ENCODE results near the gene SYNDIG1L.
A peak's percentile ranks its signal among the peaks of the same experiment; 100 is the strongest.

The SYNDIG1L gene

DNA sequence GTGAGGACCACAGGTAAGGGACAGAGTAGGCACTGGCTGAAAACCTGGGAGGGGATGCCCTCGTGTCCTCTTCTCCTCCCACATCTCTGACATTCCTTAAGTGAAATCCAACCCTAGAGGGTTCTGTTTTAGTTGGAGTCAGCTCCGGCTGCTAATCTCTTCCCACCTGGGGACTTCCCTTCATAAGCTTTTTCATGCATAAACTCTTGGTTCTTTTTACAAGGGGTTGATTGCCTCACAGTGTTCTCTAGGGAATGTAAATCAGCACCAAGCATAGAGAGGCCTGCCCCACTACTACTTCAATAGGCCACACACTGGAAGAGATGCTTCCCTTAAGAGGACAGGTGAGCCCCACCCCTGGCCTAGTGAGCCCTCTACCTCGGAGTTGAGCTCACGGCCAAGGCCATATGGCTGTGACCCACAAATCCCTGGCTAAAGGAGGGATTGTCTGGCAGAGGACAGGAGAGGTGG, 3.2 kb upstream of the SYNDIG1L start:
- H3K4me1 ChIP-seq (ENCODE audit: control insufficient read depth, low read depth, low read length) = peaks cover 42% of the 10 kb centered on the region
- H3K27ac ChIP-seq (ENCODE audit: low read length) = no peak overlapping the region
- H3K36me3 ChIP-seq (ENCODE audit: control insufficient read depth, low read depth, low read length) = no peaks in the 10 kb centered on the region
- H3K9ac ChIP-seq (ENCODE audit: low read length) = no peak overlapping the region
- H3K27me3 ChIP-seq (ENCODE audit: control insufficient read depth, insufficient read depth, low read length) = peaks cover 10% of the 10 kb centered on the region
- no peak overlapping the region for H3K4me3 ChIP-seq (ENCODE audit: low read length)
- no peaks in the 10 kb centered on the region for H3K9me3 ChIP-seq (ENCODE audit: control insufficient read depth, low read depth, low read length)

DNA sequence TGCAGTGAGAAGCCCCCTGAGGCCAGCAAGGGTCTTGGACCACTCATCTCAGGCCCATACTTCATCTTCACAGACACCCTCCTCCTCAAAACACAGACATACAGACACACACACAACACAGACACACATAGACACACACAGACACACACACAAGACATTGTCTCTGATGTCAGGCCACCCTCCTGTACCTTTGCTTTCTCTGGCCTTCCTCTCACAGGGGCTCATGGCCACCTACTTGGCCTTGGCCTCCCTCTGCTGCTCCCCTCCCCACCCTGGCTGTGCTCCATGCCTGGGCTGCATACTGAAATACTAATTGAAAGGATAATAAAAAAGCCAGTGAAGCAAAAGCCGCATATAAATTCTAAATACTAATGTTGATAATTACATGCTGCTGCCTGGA, 1.6 kb upstream of the SYNDIG1L start:
- Histone ChIP-seq H3K27me3 (ENCODE audit: control insufficient read depth, insufficient read depth, low read length) (peaks cover 10% of the 10 kb centered on the region), H3K9me3 (ENCODE audit: control insufficient read depth, low read depth, low read length) (no peaks in the 10 kb centered on the region), H3K9ac (ENCODE audit: low read length) (no peak overlapping the region), H3K4me3 (ENCODE audit: low read length) (no peak overlapping the region), H3K36me3 (ENCODE audit: control insufficient read depth, low read depth, low read length) (no peaks in the 10 kb centered on the region), H3K27ac (ENCODE audit: low read length) (no peak overlapping the region), H3K4me1 (ENCODE audit: control insufficient read depth, low read depth, low read length) (peaks cover 42% of the 10 kb centered on the region)

DNA sequence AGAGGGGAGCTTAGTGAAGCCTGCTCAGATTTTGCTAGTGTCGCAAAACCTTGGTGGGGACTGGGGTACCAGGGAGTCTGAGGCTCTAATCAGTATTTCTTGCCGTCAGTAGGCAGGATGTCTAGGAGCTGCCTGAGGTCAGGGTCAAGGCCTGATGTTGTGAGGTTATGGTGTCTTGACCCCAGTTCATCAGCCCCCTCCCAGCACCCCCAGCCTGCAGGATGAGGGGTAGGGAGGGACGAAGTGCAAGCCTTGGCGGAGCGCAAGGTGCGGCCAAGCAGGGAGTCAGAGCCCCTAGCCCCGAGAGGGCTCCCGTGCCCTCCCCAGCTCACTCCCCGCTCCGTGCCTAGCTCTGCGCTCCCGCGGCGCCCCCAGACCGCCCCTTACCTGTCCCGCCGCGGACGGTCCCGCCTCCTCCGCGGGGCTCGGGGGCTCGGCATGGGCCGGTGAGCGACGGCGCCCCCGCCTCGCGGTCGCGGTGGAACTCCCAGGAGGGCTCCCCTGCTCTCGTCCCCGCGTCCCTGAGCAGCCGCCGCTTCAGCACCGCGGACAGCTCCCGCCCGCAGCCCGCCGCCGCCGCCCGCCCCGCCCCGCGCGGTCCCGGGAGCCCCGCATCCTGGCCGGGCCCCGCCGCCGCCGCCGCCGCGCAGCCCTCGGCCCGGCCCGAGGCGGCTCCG, 347 bp downstream of the SYNDIG1L start:
- H3K9ac ChIP-seq (ENCODE audit: low read length) = no peak overlapping the region
- peaks cover 10% of the 10 kb centered on the region for H3K27me3 ChIP-seq (ENCODE audit: control insufficient read depth, insufficient read depth, low read length)
- H3K9me3 ChIP-seq (ENCODE audit: control insufficient read depth, low read depth, low read length) = no peaks in the 10 kb centered on the region
- no peak overlapping the region for H3K27ac ChIP-seq (ENCODE audit: low read length)
- peaks cover 36% of the 10 kb centered on the region for H3K4me1 ChIP-seq (ENCODE audit: control insufficient read depth, low read depth, low read length)
- peak overlapping the region; percentile 45 for H3K4me3 ChIP-seq (ENCODE audit: low read length)
- H3K36me3 ChIP-seq (ENCODE audit: control insufficient read depth, low read depth, low read length) = no peaks in the 10 kb centered on the region

DNA sequence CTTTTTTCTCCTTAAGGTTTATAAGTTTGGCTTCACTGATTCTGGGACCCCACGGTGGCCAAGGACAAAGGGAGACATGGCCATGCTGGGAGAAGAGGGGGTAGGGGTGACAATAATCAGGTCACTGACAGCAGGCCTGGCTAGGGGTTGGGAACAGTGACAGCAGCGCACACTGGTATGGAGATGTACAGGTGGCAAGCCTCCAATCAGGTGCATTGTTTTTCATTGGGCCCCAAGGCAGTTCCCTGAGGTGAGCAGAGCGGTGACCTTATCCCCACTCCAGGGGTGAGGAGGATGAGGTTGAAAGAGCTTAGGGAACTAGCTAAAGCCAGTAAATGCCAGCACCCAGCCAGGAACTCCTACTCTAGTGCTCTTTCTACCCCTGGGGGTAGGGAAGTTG, 1.4 kb downstream of the SYNDIG1L start:
- no peak overlapping the region for H3K9ac ChIP-seq (ENCODE audit: low read length)
- H3K27ac ChIP-seq (ENCODE audit: low read length) = no peak overlapping the region
- peaks cover 10% of the 10 kb centered on the region for H3K27me3 ChIP-seq (ENCODE audit: control insufficient read depth, insufficient read depth, low read length)
- H3K36me3 ChIP-seq (ENCODE audit: control insufficient read depth, low read depth, low read length) = no peaks in the 10 kb centered on the region
- no peak overlapping the region for H3K4me3 ChIP-seq (ENCODE audit: low read length)
- no peaks in the 10 kb centered on the region for H3K9me3 ChIP-seq (ENCODE audit: control insufficient read depth, low read depth, low read length)
- peaks cover 27% of the 10 kb centered on the region for H3K4me1 ChIP-seq (ENCODE audit: control insufficient read depth, low read depth, low read length)

DNA sequence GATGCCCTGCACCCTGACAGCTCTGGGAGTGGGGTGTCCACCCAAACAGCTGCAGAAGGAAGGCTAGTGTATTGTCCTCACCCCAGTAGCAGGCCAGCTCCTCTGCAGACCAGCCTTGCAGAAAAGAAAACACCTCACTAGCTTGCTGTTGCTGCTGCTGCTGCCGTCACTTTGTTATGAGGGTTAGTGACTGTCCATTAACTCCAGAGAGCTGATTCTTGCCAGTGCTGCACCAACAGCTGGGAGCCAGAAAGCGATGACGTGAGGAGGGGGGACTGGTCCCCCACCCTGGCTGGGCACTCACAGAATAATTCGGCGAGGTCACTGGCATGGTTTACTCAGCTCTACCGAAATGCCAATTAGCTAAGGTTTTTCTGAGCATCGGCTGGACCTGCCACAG, 2.8 kb downstream of the SYNDIG1L start:
- no peaks in the 10 kb centered on the region for H3K36me3 ChIP-seq (ENCODE audit: control insufficient read depth, low read depth, low read length)
- H3K27me3 ChIP-seq (ENCODE audit: control insufficient read depth, insufficient read depth, low read length) = peaks cover 10% of the 10 kb centered on the region
- no peak overlapping the region for H3K27ac ChIP-seq (ENCODE audit: low read length)
- peaks cover 17% of the 10 kb centered on the region for H3K4me1 ChIP-seq (ENCODE audit: control insufficient read depth, low read depth, low read length)
- H3K9ac ChIP-seq (ENCODE audit: low read length) = no peak overlapping the region
- H3K4me3 ChIP-seq (ENCODE audit: low read length) = no peak overlapping the region
- H3K9me3 ChIP-seq (ENCODE audit: control insufficient read depth, low read depth, low read length) = no peaks in the 10 kb centered on the region

DNA sequence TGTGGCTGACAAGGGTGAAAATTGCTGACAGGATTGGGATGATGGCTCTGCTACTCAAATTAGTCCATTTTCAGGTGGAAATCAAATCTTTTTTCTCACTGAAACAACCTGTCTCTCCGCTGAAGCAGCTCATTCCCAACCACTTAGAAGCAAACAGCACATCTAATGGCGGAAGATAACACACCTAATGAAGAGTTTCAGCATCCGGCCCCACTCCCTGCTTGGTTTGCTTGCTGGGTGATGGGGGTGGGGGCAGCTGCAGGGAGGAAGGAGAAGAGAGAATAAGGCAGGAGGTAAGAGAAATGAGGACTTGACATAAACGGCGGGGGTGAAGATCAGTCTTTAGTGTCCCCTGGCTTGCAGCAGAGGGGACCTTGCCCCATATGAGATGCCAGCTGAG, 4.0 kb downstream of the SYNDIG1L start:
- Histone ChIP-seq H3K27me3 (ENCODE audit: control insufficient read depth, insufficient read depth, low read length) (peaks cover 10% of the 10 kb centered on the region), H3K4me1 (ENCODE audit: control insufficient read depth, low read depth, low read length) (peaks cover 12% of the 10 kb centered on the region), H3K36me3 (ENCODE audit: control insufficient read depth, low read depth, low read length) (no peaks in the 10 kb centered on the region), H3K27ac (ENCODE audit: low read length) (no peak overlapping the region), H3K9ac (ENCODE audit: low read length) (no peak overlapping the region), H3K4me3 (ENCODE audit: low read length) (no peak overlapping the region), H3K9me3 (ENCODE audit: control insufficient read depth, low read depth, low read length) (no peaks in the 10 kb centered on the region)

DNA sequence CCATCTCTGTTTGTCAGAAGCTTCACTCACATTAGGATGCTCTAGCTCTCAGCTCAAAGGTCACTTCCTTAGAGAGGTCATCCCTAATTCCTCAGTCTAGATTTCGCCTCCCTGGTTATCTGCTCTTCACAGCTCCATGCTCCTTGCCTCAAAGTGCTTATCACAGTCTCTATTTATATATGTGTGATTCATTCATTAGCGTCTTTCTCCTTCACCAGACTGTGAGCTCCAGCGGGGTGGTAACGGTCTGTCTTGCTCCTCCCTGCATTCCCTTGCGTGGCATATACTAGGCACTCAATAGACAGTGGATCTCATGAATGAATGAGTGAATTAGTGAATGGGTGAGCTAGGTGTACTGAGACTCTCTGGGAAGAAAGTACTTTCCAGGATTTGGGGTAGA, 6.9 kb downstream of the SYNDIG1L start:
- no peaks in the 10 kb centered on the region for H3K36me3 ChIP-seq (ENCODE audit: control insufficient read depth, low read depth, low read length)
- H3K9me3 ChIP-seq (ENCODE audit: control insufficient read depth, low read depth, low read length) = no peaks in the 10 kb centered on the region
- no peak overlapping the region for H3K9ac ChIP-seq (ENCODE audit: low read length)
- H3K4me1 ChIP-seq (ENCODE audit: control insufficient read depth, low read depth, low read length) = peaks cover 21% of the 10 kb centered on the region
- no peaks in the 10 kb centered on the region for H3K27me3 ChIP-seq (ENCODE audit: control insufficient read depth, insufficient read depth, low read length)
- H3K4me3 ChIP-seq (ENCODE audit: low read length) = no peak overlapping the region
- no peak overlapping the region for H3K27ac ChIP-seq (ENCODE audit: low read length)

DNA sequence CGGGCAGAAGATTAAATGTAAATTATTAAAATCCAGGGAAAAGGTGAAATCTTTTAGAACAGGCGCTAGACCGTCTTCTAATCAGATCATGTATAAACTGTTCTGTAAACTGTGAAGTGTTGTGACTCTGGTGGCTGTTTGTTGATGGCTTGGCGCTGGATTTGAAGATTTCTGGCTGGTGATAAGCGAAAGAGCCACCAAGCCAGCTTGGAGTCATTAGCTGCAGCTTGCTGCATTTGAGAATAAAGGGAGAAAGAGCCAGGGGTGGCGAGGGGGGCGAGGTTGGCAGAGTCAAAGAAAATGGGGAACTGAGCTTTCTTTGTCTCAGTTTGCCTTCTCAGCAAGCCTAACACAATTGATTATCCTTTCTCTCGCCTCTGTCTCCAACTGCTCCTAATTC, 8.0 kb downstream of the SYNDIG1L start:
- Histone ChIP-seq H3K4me1 (ENCODE audit: control insufficient read depth, low read depth, low read length) (peaks cover 28% of the 10 kb centered on the region), H3K27ac (ENCODE audit: low read length) (no peak overlapping the region), H3K36me3 (ENCODE audit: control insufficient read depth, low read depth, low read length) (no peaks in the 10 kb centered on the region), H3K4me3 (ENCODE audit: low read length) (no peak overlapping the region), H3K27me3 (ENCODE audit: control insufficient read depth, insufficient read depth, low read length) (no peaks in the 10 kb centered on the region), H3K9me3 (ENCODE audit: control insufficient read depth, low read depth, low read length) (no peaks in the 10 kb centered on the region), H3K9ac (ENCODE audit: low read length) (no peak overlapping the region)

DNA sequence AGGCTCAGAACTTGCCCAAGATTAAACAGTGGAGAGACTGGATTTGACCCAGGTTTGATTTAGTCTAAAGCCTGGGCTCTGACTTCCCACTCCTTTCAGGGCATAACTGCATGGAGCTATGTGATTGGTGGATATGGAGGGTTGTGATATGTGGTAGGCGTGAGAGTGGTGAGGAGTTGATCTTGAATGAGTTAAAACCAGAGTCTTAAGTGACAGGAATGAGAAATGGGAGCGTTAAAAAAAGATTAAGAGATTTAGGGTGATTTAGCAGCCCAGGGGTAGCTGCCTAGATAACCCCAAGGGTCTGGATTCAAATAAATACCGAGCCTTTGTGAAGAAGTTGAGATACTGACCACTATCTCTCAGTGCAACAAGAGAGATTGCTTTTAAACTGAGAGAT, 8.4 kb downstream of the SYNDIG1L start:
- Histone ChIP-seq H3K9me3 (ENCODE audit: control insufficient read depth, low read depth, low read length) (no peaks in the 10 kb centered on the region), H3K27ac (ENCODE audit: low read length) (no peak overlapping the region), H3K27me3 (ENCODE audit: control insufficient read depth, insufficient read depth, low read length) (no peaks in the 10 kb centered on the region), H3K4me1 (ENCODE audit: control insufficient read depth, low read depth, low read length) (peaks cover 29% of the 10 kb centered on the region), H3K4me3 (ENCODE audit: low read length) (no peak overlapping the region), H3K36me3 (ENCODE audit: control insufficient read depth, low read depth, low read length) (no peaks in the 10 kb centered on the region), H3K9ac (ENCODE audit: low read length) (no peak overlapping the region)

DNA sequence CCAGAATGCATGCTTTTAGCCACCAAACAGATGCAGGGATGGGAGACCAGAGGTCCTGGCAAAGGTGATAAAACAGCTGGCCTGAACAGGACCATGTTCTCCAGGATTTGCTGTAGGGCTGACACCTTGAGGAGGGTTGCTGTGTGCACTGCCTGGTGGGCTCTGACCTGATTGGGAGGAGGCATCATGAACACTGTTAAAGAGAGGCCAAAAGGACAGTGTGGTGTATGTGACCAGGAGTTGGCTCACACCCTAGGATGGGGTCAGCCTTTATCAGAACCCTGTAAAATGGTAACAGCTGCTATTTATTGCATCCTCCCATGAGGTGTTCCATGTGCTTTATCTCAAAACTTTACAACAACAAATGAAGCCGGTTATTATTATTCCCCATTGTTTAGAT, 8.8 kb downstream of the SYNDIG1L start:
- Histone ChIP-seq H3K4me3 (ENCODE audit: low read length) (no peak overlapping the region), H3K27me3 (ENCODE audit: control insufficient read depth, insufficient read depth, low read length) (no peaks in the 10 kb centered on the region), H3K9ac (ENCODE audit: low read length) (no peak overlapping the region)

DNA sequence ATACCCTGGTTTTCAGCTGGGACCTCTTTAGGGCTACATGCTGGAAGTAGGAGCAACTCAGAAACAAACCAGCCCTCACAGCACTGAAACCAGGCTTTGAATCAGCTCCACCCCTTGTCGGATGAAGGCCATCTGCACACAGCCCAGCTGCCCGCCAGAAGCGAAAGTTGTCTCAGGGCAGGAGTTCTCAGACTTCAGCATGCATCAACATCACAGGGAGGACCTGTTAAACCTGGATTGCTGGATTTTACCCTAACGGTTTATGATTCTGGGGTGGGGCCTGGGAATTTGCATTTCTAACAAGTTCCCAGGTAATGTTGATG, 10.9 kb downstream of the SYNDIG1L start:
- Histone ChIP-seq H3K27ac (ENCODE audit: low read length) (no peak overlapping the region), H3K4me1 (ENCODE audit: control insufficient read depth, low read depth, low read length) (peaks cover 29% of the 10 kb centered on the region), H3K9me3 (ENCODE audit: control insufficient read depth, low read depth, low read length) (no peaks in the 10 kb centered on the region), H3K9ac (ENCODE audit: low read length) (no peak overlapping the region), H3K27me3 (ENCODE audit: control insufficient read depth, insufficient read depth, low read length) (no peaks in the 10 kb centered on the region), H3K4me3 (ENCODE audit: low read length) (peak overlapping the region; percentile 4), H3K36me3 (ENCODE audit: control insufficient read depth, low read depth, low read length) (no peaks in the 10 kb centered on the region)

More for the DNA sequence above, 8.8 kb downstream of the SYNDIG1L start:
- Histone ChIP-seq H3K27ac (ENCODE audit: low read length) (no peak overlapping the region), H3K4me1 (ENCODE audit: control insufficient read depth, low read depth, low read length) (peaks cover 29% of the 10 kb centered on the region), H3K9me3 (ENCODE audit: control insufficient read depth, low read depth, low read length) (no peaks in the 10 kb centered on the region), H3K36me3 (ENCODE audit: control insufficient read depth, low read depth, low read length) (no peaks in the 10 kb centered on the region)

DNA sequence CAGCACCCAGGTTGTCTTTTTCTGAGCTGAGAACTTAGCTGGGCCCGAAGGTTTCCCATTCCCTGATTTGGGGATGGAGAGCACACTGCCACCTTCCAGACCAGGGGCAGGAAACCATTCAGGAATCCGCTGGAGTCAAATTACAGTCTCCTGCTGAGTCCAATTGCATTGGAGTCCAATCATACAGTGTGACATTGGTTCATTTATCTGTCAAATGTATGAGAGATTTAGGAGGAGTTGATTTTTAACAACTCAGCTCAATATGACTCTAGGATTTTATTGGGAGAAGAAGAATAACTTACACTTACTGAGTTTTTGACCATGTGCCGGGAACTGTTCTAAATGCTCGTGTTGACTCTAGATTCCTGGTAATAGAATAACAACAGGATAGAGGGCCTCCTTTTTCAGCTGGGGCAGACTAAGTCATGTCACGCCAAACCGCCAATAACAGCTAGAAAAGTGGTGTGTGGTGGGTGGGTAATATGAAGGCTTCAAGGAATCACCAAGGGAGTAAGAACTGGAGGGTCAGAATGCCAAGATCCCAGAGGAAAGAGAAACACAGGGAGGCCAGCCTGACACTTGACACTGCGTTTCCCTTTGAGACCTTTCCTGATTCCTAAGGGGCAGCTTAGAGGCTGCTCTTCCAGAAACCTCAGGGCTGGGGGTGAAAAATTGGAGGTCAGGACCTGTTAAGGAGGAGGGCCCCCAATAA, 11.5 kb downstream of the SYNDIG1L start:
- Histone ChIP-seq H3K36me3 (ENCODE audit: control insufficient read depth, low read depth, low read length) (no peaks in the 10 kb centered on the region), H3K9ac (ENCODE audit: low read length) (no peak overlapping the region), H3K9me3 (ENCODE audit: control insufficient read depth, low read depth, low read length) (no peaks in the 10 kb centered on the region), H3K27ac (ENCODE audit: low read length) (no peak overlapping the region), H3K4me3 (ENCODE audit: low read length) (peak overlapping the region; percentile 4), H3K27me3 (ENCODE audit: control insufficient read depth, insufficient read depth, low read length) (no peaks in the 10 kb centered on the region), H3K4me1 (ENCODE audit: control insufficient read depth, low read depth, low read length) (peaks cover 29% of the 10 kb centered on the region)

Measured in iPS-18a (cell line).